CD8-positive, alpha-beta memory T cell (primary cell): ENCODE data around the gene KRTAP10-7. TPM values are rescaled to one million over a fixed set of nuclear protein-coding genes. Genes with fewer than 3 reads are reported as not detected.
"Not testable (repeated sequence)": the region's sequence is repeated elsewhere in the genome, so short reads cannot be mapped to it uniquely, and the experiment has no call there.

Source experiments
- CTCF ChIA-PET: fragments of 350-600 bp; sonication (Branson Sonifier 250); formaldehyde crosslinking; loops from one replicate; lab custom pipeline; 2021; ENCODE audit warnings: antibody characterized with exemption; lab: Charles Lee
- POLR2A ChIA-PET: fragments of 350-600 bp; sonication (Branson Sonifier 250); formaldehyde crosslinking; loops from one replicate; lab custom pipeline; 2021; ENCODE audit warnings: antibody characterized with exemption; lab: Charles Lee
- DNase-seq, 5 donors: peaks; one replicate each; pipeline versions ENCODE4 v3.0.0 to v3.0.0-alpha.2; 2020 to 2022; ENCODE audit warnings: mixed read lengths in 1 of 5
- H3K27ac ChIP-seq: one replicate; pipeline ENCODE4 v1.7.0; 2013; ENCODE audit warnings: low read depth, mild to moderate bottlenecking, low read length, moderate library complexity
- H3K27me3 ChIP-seq: 2 replicates; pipeline ENCODE4 v1.7.0; 2013; ENCODE audit warnings: low read length, mild to moderate bottlenecking; ENCODE audit not compliant: insufficient read depth, poor library complexity, severe bottlenecking
- H3K36me3 ChIP-seq: 2 replicates; pipeline ENCODE4 v1.7.0; 2013; ENCODE audit warnings: mild to moderate bottlenecking, low read length, moderate library complexity; ENCODE audit not compliant: insufficient read depth
- H3K4me1 ChIP-seq: 2 replicates; pipeline ENCODE4 v1.7.0; 2013; ENCODE audit warnings: mild to moderate bottlenecking, low read length, moderate library complexity; ENCODE audit not compliant: insufficient read depth
- H3K4me3 ChIP-seq: 2 replicates; pipeline ENCODE4 v1.7.0; 2013; ENCODE audit warnings: mild to moderate bottlenecking, low read length
- H3K9me3 ChIP-seq: 2 replicates; pipeline ENCODE4 v1.7.0; 2013; ENCODE audit warnings: mild to moderate bottlenecking, low read length
- H3K27ac Mint-ChIP-seq, 8 donors: one replicate each; pipeline ENCODE4 v1.8.0; 2020 to 2021; ENCODE audit warnings: mixed read lengths in 8 of 8, mild to moderate bottlenecking in 6 of 8, inconsistent platforms in 3 of 8, moderate library complexity in 3 of 8
- H3K27me3 Mint-ChIP-seq, 2 donors: one replicate each; pipeline ENCODE4 v1.8.0; 2020 to 2021; ENCODE audit warnings: mixed read lengths in 2 of 2, mild to moderate bottlenecking in 1 of 2, moderate library complexity in 1 of 2
- H3K36me3 Mint-ChIP-seq, 3 donors: one replicate each; pipeline ENCODE4 v1.8.0; 2020 to 2021; ENCODE audit warnings: mixed read lengths in 3 of 3, inconsistent platforms in 1 of 3, mild to moderate bottlenecking in 1 of 3
- H3K4me1 Mint-ChIP-seq, 3 donors: one replicate each; pipeline ENCODE4 v1.8.0; 2020 to 2021; ENCODE audit warnings: mixed read lengths in 3 of 3, inconsistent platforms in 1 of 3, mild to moderate bottlenecking in 1 of 3
- H3K4me3 Mint-ChIP-seq, 7 donors: one replicate each; pipeline ENCODE4 v1.8.0; 2020 to 2021; ENCODE audit warnings: mixed read lengths in 7 of 7, mild to moderate bottlenecking in 6 of 7, moderate library complexity in 4 of 7, inconsistent platforms in 2 of 7
- H3K9me3 Mint-ChIP-seq, 5 donors: one replicate each; pipeline ENCODE4 v1.8.0; 2020 to 2022; ENCODE audit warnings: mixed read lengths in 5 of 5, mild to moderate bottlenecking in 3 of 5, moderate library complexity in 2 of 5, inconsistent platforms in 1 of 5
- polyA plus RNA-seq: library from polyadenylated mRNA; unstranded; fragments of 300-500 nt; fragmentation: Illumina TruSeq; gene quantifications from one replicate; pipeline ENCODE4 v1.2.3, GENCODE V29; 2021
- total RNA-seq, 2 experiments: library from RNA; stranded (reverse); gene quantifications; one replicate each; pipeline ENCODE4 v1.2.3, GENCODE V29; 2021

Gene KRTAP10-7
- total and polyA plus RNA-seq, 3 experiments from 2014 or later: not detected

DNA sequence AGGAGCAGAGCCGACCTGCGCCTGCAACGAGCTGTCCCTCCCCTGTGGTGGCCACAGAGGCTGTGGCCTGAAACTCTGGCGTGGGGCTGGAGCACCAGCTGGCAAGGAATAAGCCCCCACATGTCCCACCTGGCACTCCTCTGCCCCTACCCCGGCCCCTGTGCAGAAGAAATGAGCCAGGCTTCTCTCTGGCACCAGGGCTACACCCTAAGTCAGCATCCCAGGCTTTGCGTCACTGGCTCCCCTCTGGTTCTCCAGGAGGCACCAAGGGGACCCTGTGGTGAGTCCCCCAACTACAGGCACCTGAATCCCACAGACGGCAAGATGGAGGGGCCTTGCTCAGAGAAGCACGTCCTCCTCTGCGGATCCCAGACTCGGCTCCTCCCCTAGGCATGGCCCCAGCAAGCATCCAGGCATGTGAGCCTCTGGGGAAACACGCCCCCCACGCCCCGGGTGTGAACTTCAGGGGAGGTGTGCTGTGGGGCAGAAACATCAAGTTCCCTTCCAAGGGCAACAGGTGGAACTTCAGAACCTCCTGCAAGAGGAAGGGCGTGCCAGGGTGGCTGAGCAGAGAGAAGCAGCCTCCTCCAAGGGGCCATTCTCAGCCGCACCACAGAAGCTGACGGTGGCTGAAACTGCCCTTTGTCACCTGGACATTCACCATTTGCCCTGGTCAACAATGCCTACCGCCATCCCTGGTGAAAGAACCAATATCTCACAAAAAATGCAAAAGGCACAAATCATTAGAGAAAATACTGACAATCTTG is 2.9 kb downstream of the KRTAP10-7 start:
- H3K9me3 ChIP-seq: no peaks in the 10 kb centered on the region
- H3K9me3 Mint-ChIP-seq: peaks cover 0 to 6% (median 4%) of the 10 kb centered on the region in 5 donors
- no peak for DNase-seq
- H3K4me1 Mint-ChIP-seq: no peaks in the 10 kb centered on the region
- H3K27ac ChIP-seq: no peak overlapping the region
- peaks cover 5% of the 10 kb centered on the region for H3K27me3 ChIP-seq
- H3K36me3 Mint-ChIP-seq: peaks cover 0 to 12% (median 0%) of the 10 kb centered on the region in 3 donors
- H3K4me3 ChIP-seq: no peak overlapping the region
- ChIA-PET CTCF (no interaction called here), POLR2A (no interaction called here)
- peaks cover 17 to 31% of the 10 kb centered on the region in 2 donors for H3K27me3 Mint-ChIP-seq
- peak overlapping the region in 2 of 8 donors; percentile 11 to 38 for H3K27ac Mint-ChIP-seq
- no peaks in the 10 kb centered on the region for H3K4me1 ChIP-seq
- H3K36me3 ChIP-seq: no peaks in the 10 kb centered on the region
- no peak overlapping the region for H3K4me3 Mint-ChIP-seq

DNA sequence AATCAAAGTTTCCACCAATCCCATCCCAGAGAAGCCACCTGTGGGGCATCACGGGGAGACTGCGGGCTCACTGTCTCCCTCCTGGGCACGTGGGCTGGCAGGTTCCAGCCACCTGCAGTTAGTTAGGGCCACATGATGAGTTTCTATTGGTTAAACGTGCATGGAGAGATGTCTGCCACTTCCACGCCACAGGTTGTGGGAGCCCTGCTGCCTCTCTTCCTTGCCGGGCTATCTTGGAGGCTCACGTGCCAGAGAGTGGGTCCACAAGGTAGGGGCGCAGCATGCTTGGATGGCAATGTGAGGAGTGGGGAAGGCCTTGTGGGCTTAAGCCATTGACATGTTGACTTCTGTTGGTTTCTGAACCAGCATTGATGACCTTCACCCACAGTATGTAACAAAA is 3.5 kb downstream of the KRTAP10-7 start:
- DNase-seq: no peak
- Mint-ChIP-seq H3K4me1 (no peaks in the 10 kb centered on the region), H3K27me3 (peaks cover 14 to 31% of the 10 kb centered on the region in 2 donors), H3K4me3 (no peak overlapping the region), H3K36me3 (peaks cover 0 to 9% (median 0%) of the 10 kb centered on the region in 3 donors), H3K27ac (peak overlapping the region in 1 of 8 donors; percentile 11), H3K9me3 (peaks cover 0 to 5% (median 3%) of the 10 kb centered on the region in 5 donors)
- Histone ChIP-seq H3K27me3 (peaks cover 5% of the 10 kb centered on the region), H3K9me3 (no peaks in the 10 kb centered on the region), H3K4me3 (no peak overlapping the region), H3K27ac (no peak overlapping the region), H3K36me3 (no peaks in the 10 kb centered on the region), H3K4me1 (no peaks in the 10 kb centered on the region)
- POLR2A ChIA-PET: no interaction called here
- CTCF ChIA-PET: no interaction called here

DNA sequence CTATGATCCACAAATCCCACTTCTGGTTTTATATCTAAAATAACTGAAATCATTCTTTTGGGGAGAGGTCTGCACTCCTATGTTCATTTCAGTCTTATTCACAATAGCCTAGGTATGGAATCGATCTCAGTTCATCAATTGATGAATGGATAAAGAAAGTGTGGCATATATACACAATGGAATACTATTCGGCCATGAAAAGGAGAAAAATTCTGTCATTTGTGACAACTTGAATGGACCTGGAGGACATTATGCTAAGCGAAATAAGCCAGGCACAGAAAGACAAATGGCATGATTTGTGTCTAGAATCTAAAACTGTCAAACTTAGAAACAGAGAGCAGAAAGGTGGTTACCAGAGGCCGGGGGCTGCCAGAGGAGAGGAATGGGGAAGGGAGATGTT is 6.1 kb downstream of the KRTAP10-7 start:
- DNase-seq: no peak
- Histone ChIP-seq H3K27ac (no peak overlapping the region), H3K4me3 (no peak overlapping the region), H3K9me3 (no peaks in the 10 kb centered on the region), H3K4me1 (no peaks in the 10 kb centered on the region), H3K27me3 (peaks cover 5% of the 10 kb centered on the region), H3K36me3 (no peaks in the 10 kb centered on the region)
- peaks cover 1 to 26% (median 2%) of the 10 kb centered on the region in 3 donors for H3K36me3 Mint-ChIP-seq
- ChIA-PET POLR2A (no interaction called here), CTCF (no interaction called here)
- peak overlapping the region in 1 of 8 donors; percentile 63 for H3K27ac Mint-ChIP-seq
- no peak overlapping the region for H3K4me3 Mint-ChIP-seq
- peaks cover 8 to 31% of the 10 kb centered on the region in 2 donors for H3K27me3 Mint-ChIP-seq
- H3K9me3 Mint-ChIP-seq: peaks cover 12 to 29% (median 23%) of the 10 kb centered on the region in 5 donors
- no peaks in the 10 kb centered on the region for H3K4me1 Mint-ChIP-seq

DNA sequence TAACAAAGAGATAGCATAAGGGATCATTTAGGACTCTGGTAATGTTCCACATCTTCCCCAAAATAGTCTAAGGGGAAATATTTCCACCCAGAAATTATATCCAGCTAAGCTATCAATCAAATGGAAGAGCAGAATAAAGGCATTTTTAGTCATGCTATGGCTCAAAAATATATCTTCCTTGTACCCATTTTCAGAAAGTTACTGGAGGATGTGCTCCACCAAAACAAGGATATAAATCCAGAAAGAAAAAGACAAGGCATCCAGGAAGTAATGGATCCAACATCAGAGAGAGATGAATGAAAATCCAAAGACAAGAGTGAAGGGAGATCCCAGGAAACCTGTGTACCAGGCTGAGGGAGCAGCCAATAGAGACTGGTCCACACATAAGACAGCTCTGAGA is 8.8 kb downstream of the KRTAP10-7 start:
- ChIA-PET CTCF (no interaction called here), POLR2A (no interaction called here)
- H3K9me3 ChIP-seq: peaks cover 4% of the 10 kb centered on the region
- H3K9me3 Mint-ChIP-seq: peaks cover 13 to 29% (median 24%) of the 10 kb centered on the region in 5 donors
- no peak overlapping the region for H3K27ac Mint-ChIP-seq
- peaks cover 1 to 27% (median 2%) of the 10 kb centered on the region in 3 donors for H3K36me3 Mint-ChIP-seq
- H3K4me1 ChIP-seq: no peaks in the 10 kb centered on the region
- no peak overlapping the region for H3K4me3 ChIP-seq
- no peaks in the 10 kb centered on the region for H3K4me1 Mint-ChIP-seq
- no peak overlapping the region for H3K4me3 Mint-ChIP-seq
- H3K36me3 ChIP-seq: no peaks in the 10 kb centered on the region
- H3K27ac ChIP-seq: no peak overlapping the region
- H3K27me3 ChIP-seq: peaks cover 5% of the 10 kb centered on the region
- peaks cover 6 to 23% of the 10 kb centered on the region in 2 donors for H3K27me3 Mint-ChIP-seq
- no peak for DNase-seq

DNA sequence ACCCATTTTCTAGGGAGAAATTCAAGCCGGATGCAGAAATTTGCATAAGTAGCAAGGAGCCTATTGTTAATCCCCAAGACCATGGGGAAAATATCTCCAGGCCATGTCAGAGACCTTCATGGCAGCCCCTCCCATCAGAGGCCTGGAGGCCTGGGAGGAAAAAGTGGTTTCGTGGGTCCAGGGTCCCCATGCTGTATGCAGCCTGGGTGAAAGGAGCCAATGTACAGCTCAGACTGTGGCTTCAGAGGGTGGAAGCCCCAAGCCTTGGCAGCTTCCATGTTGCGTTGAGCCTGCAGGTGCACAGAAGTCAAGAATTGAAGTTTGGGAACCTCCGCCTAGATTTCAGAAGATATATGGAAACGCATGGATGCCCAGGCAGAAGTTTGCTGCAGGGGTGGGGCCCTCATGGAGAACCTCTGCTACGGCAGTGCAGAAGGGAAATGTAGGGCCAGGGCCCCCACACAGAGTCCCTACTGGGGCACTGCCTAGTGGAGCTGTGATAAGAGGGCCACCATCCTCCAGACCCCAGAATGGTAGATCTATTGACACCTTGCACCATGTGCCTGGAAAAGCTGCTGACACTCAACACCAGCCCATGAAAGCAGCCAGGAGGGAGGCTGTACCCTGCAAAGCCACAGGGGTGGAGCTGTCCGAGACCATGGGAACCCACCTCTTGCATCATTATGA is 9.9 kb downstream of the KRTAP10-7 start:
- H3K4me1 ChIP-seq, H3K4me3 Mint-ChIP-seq, H3K27ac ChIP-seq, H3K27me3 ChIP-seq, H3K4me3 ChIP-seq, H3K4me1 Mint-ChIP-seq, H3K36me3 ChIP-seq, H3K27ac Mint-ChIP-seq, DNase-seq, H3K9me3 ChIP-seq: not testable (repeated sequence)
- ChIA-PET CTCF (interaction anchor here (1.0 kb wide), 1 partner anchor 92 kb away, joined by 3 read pairs; no protein-coding TSS in a partner anchor), POLR2A (interaction anchor here (0.6 kb wide), 1 partner anchor 12 kb away, joined by 3 read pairs; no protein-coding TSS in a partner anchor)
- peaks cover 1 to 23% (median 2%) of the 10 kb centered on the region in 3 donors for H3K36me3 Mint-ChIP-seq
- peaks cover 15 to 28% (median 24%) of the 10 kb centered on the region in 5 donors for H3K9me3 Mint-ChIP-seq
- H3K27me3 Mint-ChIP-seq: peaks cover 5 to 19% of the 10 kb centered on the region in 2 donors

DNA sequence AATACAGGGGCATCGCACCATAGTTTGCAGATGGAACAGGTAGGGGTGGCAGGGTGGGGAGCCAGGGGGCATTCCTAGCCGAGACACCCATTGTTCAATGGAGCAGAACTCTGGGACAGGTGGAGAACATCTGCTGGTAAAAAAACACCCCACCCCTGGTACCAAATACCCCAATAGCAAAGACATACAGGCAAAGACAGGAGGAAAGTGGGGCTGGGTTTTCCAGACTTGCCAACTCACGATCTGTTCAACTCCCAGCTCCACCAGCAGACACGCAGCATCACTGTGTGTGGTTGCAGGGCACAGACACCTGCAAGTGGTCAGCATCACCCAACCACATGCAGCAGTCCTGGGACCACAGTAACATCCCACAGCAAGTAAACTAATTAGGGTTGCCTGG is 11.2 kb downstream of the KRTAP10-7 start:
- no peak for DNase-seq
- Histone ChIP-seq H3K4me1 (peaks cover 11% of the 10 kb centered on the region), H3K36me3 (no peaks in the 10 kb centered on the region), H3K9me3 (peaks cover 4% of the 10 kb centered on the region), H3K4me3 (no peak overlapping the region), H3K27me3 (peaks cover 5% of the 10 kb centered on the region), H3K27ac (no peak overlapping the region)
- CTCF ChIA-PET: no interaction called here
- Mint-ChIP-seq H3K9me3 (peaks cover 15 to 28% (median 24%) of the 10 kb centered on the region in 5 donors), H3K4me1 (peaks cover 11 to 16% (median 14%) of the 10 kb centered on the region in 3 donors), H3K36me3 (peaks cover 1 to 20% (median 2%) of the 10 kb centered on the region in 3 donors), H3K27me3 (peaks cover 1 to 8% of the 10 kb centered on the region in 2 donors), H3K27ac (no peak overlapping the region), H3K4me3 (no peak overlapping the region)
- POLR2A ChIA-PET: no interaction called here

DNA sequence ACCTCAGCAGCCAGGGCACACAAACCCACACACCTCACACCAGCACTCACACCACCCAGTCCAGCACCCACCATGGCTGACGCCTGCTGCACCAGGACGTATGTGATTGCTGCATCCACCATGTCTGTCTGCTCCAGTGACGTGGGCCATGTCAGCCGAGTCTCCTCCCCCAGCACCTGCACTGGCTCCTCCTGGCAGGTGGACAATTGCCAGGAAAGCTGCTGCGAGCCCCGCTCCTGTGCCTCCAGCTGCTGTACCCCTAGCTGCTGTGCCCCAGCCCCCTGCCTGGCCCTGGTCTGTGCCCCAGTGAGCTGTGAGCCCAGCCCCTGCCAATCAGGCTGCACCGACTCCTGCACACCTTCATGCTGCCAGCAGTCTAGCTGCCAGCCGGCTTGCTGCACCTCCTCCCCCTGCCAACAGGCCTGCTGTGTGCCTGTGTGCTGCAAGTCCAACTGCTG is 11.7 kb downstream of the KRTAP10-7 start, which contains the start of gene KRTAP10-8:
Gene KRTAP10-8, plus strand, starts transcription at position 51 of the 458 bp plus-strand sequence. Its CDS starts 22 bp downstream, at position 73.
- peaks cover 16% of the 10 kb centered on the region for H3K4me1 ChIP-seq
- CTCF ChIA-PET: no interaction called here
- Mint-ChIP-seq H3K4me1 (peaks cover 14 to 21% (median 19%) of the 10 kb centered on the region in 3 donors), H3K27me3 (peaks cover 1 to 7% of the 10 kb centered on the region in 2 donors), H3K36me3 (peaks cover 1 to 20% (median 2%) of the 10 kb centered on the region in 3 donors), H3K4me3 (no peak within 1 kb of the TSS), H3K27ac (peak within 1 kb of the TSS in 1 of 8 donors; percentile 47), H3K9me3 (peaks cover 15 to 28% (median 24%) of the 10 kb centered on the region in 5 donors)
- no peak within 1 kb of the TSS for H3K27ac ChIP-seq
- no peaks in the 10 kb centered on the region for H3K36me3 ChIP-seq
- H3K27me3 ChIP-seq: peaks cover 5% of the 10 kb centered on the region
- POLR2A ChIA-PET: no interaction called here
- no peak for DNase-seq
- peaks cover 4% of the 10 kb centered on the region for H3K9me3 ChIP-seq
- no peak within 1 kb of the TSS for H3K4me3 ChIP-seq
